GM21526 (cell line): Measurements from ENCODE around the gene LRRC61.
"Not testable (repeated sequence)": the region's sequence is repeated elsewhere in the genome, so short reads cannot be mapped to it uniquely, and the experiment has no call there.

ENCODE experiments used
- ATAC-seq: cut with Tn5 transposase; IDR thresholded peaks from one replicate; pipeline ENCODE4 v1.9.1; 2021; ENCODE audit warnings: moderate library complexity; ENCODE audit not compliant: unreplicated experiment, low FRiP score

LRRC61 gene, protein sequence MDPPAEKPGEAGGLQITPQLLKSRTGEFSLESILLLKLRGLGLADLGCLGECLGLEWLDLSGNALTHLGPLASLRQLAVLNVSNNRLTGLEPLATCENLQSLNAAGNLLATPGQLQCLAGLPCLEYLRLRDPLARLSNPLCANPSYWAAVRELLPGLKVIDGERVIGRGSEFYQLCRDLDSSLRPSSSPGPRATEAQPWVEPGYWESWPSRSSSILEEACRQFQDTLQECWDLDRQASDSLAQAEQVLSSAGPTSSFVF

DNA sequence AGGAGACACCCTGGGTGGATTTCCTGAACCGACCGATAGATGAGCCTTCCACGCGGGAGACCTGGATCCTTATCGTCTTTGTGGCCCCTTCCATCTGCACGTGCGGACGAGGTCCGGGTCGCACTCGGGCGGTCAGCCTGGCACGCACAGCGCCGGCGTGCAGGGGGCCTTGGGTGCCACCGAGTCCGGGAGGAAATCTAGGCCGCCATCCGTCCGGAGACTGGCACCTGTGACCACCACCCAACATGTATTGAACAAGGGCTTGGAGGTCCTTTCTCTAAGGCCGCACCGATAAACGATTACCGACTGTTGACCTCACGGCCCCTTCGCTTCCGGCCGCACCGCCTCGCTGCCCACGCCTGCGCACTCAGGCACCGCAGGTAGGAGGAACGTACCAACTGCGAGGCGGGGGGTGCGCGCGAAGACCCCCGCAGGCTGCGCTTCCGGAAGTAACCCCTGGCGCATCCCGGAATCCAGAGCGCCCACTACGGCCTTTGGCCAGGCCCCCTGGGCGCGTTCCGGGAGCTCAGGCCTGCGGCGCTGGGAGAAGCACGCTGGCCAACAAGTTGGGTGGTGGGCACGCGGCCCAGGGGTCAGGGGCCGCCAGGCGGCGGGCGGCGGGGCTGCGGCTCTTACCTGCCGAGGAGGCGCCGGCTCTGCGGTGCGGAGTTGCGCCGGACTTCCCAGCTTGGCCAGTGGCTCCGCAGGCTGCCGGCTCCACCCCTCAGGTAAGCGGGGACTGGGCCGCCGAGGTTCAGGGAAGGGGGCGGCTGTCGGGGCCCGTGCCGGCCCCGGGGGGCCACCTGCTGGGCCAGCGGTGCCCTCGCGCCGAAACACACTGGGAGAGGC lies at the start of gene LRRC61, which contains the start of gene ACTR3C:
Gene LRRC61, plus strand, starts transcription at position 523 of the 849 bp plus-strand sequence. CDS start 13,507 bp downstream, outside the sequence.
Gene ACTR3C, minus strand, starts transcription at position 713 of the 849 bp plus-strand sequence. CDS start 28,249 bp downstream, outside the sequence.
- peak; percentile 60 for ATAC-seq

DNA sequence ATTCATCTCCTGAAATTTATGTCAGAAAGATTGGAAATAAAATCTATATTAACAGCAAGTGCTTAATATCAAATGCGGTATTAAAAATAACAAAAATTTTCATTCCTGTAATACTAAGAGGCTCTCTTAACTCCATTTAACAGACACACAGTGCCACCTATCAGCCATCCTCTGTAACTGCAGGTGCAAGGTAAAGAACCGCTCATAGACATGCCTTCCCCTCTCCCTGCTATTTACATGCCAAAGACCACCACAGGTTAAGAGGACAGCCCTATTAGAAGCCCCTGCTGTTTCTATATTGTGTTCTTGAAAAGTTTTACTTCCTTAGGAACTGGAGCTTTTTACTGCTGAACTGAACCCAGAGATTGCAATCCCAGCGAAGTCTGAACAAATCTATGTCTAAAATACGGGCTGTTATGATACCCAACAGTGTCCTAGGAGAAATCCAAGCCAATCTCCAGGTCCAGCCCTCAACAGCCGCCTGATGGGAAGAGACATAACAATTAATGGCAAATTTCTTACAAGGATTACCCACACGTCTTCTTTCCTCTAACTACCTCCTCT lies 46.9 kb upstream of the LRRC61 start:
- ATAC-seq, result peak; percentile 69

DNA sequence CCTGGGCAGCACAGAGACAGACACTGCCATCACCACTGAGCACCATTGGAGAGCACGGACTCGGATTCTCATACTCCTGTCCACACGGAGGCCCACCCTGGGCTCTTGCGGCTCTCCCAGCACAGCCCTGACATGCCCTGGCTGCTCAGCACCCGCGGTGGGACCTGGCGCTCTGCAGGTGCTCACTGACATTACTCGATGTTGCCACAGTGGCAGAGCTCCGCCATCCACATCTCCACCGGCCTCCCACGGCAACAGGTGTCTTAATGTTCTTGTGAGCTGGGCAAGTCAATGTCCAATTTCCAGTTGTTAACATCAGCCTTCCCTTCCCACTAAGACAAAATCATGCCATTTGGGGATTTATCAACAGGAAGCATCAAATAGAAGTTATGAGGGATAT lies 44.8 kb upstream of the LRRC61 start:
- not testable (repeated sequence) for ATAC-seq

DNA sequence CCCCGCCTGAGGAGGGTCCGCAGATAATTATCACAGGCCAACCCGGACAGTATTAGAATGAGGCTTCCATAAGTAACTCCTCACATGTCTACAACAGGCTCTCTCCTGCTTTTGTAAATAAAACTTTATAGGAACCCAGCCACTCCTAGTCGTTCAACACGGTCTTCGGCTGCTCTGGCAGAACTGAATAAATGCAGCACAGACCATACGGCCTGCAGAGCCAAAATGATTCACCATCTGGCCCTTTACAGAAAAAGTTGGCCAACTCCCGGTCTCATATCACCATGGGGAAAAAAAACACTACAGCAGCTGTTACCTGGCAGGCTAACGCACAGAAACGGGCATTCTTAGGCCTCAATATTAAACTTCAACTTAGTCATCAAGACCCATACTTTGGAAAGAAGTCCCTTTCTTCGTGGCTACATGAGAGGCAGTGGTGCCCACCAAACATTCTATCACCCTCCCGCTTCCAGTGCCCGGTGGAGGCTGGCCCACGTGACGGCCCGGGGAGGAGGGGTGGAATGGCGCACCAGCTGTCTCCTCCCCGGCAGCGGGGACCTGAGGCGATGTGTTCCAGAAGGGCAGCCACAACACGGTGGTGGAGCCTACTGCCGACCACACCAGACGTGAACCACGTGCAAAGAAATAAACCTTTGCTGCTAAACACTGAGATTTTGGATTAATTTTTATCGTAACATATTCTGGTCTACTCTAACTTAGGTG lies 41.3 kb upstream of the LRRC61 start:
- ATAC-seq, result not testable (repeated sequence)

DNA sequence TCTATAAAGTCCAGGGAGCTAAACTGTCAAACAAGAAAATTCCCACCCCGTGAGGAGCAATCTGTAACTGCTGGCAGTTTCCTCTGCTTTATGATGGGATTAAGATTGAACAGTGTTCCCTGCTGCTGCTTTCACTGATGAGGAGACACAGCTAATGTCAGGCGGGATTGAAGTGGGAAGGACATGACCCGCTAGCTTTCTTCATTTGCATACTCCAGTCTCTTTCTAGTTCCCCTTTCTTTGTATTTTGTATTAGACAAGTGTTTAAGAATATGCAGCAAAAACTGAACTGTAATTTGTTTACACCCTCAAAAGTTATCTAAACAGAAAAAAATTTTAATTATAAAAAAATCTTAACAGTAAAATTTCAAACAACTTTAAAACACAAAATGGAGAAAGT lies 40.0 kb upstream of the LRRC61 start:
- not testable (repeated sequence) for ATAC-seq

DNA sequence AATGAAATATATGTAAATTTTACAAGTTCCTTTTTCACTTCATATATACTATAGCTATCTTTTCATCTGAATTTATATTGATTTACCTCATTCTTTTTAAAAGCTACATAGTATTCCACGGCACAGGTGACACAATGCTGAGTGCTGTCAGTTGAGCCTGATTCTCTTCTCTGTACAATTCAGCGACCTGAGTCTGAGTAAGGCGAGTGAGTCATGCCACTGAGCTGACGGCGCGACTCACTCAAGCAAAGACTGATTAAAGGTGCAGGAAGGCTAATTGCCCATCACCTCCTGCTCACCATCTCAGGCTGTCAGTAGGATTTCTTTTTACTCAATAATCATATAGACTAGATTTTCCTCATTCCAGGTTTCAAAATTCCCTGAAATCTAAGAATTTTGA lies 39.5 kb upstream of the LRRC61 start:
- ATAC-seq, result not testable (repeated sequence)

DNA sequence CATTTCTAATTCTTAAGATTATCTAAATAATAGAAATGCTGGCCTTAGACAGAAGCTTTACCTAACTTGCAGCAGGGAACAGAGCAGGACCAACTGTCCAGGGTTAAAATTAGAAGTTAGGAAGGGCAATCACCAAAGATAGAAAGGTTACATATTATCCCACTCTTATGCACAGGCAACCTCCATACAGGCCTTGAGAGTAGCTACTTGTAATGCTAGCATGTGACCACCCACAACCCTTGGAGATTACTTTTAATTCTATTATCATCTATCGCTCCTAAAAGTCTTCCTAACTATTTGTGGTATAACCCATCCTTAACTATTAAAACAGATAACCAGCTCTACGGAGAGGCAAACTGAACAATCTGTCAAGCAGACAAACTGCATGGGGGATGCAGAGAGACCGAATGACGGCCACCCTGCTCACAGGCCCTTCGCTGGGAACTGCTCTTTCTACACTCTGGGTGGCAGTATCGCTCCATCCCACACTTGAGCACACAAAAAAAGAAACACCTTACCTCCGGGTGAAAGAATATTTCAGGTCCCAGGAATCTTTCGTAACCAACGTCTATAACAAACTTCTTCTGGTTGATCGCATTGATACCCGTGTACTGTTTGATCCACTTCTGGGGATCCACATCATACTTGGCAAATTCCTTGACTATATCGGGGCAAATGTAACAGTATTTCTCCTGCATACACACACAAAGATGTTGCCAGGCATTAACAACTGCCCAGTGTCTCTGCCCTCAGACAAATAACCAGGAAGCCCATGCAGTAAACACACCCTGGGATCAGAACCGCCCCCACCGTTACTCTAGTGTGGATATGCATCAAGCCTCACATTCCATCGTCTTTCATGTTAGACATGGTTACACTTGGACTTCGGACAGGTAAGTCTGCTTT lies 37.1 kb upstream of the LRRC61 start:
- not testable (repeated sequence) for ATAC-seq

DNA sequence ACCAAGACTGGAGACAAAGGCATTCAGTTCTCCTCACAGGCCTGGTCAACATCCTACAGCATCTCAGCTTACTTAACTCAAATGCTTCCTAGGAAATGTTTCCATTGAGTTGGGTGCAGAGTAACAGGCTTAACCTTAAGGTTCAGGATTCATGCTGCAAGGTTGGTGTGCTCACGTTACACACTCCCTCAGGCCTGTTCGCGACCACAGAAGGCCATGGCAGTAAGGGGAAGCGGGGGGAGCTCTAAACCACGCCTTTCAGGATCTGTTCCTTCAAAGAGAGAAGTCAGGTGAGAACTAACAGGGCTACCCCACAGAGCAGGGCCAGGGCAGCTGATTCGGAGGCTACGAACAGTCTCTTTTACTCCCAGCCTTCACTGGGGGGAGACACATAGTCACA lies 35.3 kb upstream of the LRRC61 start:
- not testable (repeated sequence) for ATAC-seq

DNA sequence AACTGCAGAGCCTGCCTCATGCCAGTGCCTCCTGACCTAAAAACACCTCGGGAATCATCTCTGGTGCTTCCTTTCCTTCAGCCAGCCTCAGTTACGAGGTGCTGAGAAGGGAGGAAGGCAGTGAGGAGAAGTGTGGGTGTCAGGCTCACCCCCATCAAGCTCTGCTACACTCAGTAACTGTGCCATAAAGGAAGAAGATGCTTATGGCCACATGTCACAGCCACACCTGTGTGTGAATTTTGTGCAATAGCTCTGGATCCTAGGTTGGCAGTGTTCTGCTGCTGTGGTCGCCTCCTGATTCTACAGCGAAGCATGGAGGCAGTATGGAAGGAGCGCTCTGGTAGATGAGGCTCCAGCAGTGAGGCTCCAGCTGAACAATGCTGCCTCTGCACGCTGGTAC lies 34.3 kb upstream of the LRRC61 start:
- ATAC-seq, result not testable (repeated sequence)

DNA sequence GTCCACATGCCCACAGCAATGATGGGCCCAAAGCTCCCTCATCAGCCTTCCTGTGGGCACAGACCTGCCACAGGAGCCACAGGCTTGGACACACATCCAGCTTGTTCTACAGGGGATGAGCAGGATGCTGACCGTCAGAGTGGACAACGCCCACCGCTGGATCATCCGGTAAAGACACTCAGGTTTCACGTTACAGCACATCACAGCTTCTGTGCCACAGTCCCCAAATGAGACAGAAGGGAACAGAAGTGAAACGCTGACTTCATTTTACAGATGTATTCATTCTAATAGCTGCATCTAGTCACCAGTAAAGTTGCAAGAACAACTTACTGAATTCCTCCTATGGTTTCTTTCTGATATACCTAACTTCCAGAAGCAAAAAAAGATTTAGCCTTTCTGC lies 32.8 kb upstream of the LRRC61 start:
- ATAC-seq, result not testable (repeated sequence)

DNA sequence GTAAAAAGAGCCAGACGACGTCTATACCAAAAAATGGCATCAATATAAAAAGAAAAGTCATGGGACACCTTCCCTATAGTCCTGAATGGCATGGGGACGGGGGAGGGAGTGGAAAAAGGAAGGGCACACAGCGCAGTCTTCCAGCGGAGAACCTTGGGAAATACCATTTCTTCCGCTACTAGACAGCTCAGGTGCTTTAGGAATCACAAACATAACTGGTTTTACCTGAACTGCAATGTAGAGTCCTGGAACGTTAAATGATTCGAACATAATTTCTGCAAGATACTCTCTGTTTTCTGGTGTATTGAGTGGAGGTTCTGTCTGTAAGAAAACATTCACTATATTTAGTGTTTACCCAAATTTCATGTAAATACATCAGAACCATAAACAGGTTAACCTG lies 28.1 kb upstream of the LRRC61 start:
- not testable (repeated sequence) for ATAC-seq

DNA sequence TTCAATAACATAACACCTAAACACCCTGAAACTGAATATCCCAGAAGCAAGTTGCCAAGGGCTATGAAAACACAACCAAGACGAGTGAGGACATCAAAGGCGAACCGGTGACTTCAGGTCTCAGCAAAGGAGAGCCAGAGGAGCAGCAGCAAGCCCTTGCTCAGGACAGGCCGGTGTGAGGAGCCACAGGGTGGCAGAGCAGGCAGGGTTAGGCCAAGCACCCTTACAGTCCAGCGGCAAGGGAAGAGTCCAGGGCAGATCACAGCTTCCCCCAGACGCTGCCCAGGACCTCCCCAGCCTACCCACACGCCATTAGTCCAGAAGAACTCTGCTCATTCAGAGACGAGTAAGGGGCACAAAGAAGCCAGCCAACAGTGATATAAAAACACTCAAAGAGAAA lies 27.5 kb upstream of the LRRC61 start:
- not testable (repeated sequence) for ATAC-seq

DNA sequence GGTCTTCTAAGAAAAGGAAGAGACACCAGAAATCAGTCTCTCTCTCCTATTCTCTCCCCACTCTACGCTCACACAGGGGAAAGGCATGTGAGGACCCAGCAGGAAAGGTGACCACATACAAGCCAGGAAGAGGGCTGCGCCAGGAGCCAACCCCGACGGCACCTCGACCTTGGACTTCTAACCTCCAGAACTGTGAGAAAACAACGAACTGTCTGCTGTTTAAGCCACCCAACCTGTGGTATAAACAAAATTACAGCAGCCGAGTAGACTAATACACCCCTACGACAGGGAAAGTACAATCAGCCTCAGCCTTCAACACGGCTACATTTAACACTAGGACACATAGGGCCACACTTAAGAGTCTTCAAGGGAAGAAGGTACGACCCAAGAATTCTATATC lies 26.4 kb upstream of the LRRC61 start:
- not testable (repeated sequence) for ATAC-seq

DNA sequence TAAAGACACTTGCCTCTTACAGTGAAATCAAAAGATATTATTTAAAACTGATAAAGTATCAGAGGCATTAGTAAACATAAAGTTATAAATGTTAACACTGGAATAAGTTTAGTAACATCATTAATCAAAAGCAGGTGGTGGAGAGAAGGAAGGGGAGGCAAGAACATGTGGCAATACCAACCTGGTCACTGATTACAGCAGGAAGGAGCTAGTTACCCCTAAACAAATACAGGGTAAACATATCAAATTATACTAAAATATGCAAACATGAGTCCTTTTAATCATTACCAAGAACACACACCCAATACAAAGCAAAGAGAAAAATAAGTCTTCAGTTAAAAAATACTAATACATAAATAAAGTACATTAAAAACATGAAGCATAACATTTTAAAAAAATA lies 25.2 kb upstream of the LRRC61 start:
- not testable (repeated sequence) for ATAC-seq

DNA sequence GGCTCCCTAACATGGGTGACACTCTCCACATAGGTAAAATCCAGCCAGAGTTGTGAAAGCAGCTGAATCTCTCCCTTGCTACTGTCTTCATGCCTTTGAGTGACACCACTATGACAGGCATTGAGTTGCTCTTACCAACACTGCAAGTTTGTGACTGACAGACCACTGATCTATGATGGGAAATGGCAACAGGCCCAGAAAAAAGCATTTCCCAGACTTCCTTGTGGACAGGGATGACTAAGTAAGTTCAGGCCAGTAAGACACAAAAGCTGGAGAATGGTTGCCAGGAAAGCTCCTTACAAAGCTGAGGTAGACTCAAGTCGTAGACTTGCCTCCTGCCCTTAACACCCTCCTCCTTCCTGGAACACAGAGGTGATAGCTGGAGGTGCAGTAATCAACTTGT lies 20.2 kb upstream of the LRRC61 start:
- not testable (repeated sequence) for ATAC-seq

DNA sequence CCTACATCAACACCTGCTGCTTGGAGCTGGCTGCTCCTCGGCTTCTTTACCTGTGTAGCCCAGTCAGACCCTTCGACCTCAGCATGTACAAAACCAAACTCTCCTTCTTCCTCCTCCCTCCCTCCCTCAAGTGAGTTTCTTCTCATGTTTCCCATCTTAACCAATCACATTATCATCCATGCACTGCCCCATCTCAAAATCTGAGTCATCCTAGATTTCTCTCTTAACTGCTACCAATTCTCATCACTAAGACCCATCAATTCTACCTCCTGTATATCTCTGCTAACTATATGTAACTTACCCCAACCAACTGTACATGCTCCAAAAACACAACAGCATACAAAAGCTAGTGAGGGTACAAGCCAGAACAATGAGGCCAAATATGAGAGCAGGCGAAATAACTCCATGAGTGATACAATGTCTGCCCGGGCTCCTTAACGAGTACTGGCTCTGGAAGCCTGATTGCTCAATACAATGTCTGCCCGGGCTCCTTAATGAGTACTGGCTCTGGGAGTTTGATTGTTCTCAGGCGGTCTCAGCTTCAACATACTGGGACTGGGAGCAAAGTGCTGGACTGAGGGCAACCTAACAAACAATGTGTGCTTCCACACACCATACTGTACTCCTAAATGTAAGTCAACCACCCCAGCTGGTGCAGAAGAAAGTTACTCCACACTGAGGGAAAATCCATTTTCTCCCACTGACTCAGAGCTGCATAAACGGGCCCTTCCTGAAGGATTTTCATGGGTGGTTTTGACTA lies 18.5 kb upstream of the LRRC61 start:
- ATAC-seq, result not testable (repeated sequence)

DNA sequence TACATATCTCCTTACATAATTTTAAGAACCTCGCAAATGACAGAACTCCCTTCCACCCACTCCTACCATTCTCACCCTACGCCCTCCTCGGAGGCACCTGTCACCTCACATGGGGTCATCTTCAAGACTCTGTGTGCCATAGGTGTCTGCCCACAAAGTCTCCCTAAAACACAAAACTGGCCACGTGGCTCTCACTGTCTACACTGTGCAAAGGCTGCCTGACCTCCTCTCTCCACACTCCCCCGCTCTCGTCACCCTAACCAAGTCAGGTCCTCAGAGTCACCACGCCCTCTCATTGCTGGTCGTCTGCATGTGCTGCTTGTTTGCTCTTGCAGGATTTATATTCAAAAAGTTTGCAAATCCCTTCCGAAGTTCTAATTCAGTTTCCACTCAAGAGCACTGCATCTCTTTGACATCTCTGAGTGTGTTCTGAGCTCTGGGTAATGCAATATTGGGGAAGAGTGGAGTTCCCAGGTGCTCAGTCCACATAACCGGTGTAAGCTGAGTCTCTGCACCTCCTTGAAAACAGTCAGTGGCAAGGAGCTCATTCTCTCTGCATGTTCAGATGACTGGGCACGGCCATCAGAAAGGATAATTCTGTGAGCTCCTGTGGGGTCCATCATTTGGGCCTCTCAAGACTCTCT lies 17.8 kb upstream of the LRRC61 start:
- ATAC-seq, result not testable (repeated sequence)

DNA sequence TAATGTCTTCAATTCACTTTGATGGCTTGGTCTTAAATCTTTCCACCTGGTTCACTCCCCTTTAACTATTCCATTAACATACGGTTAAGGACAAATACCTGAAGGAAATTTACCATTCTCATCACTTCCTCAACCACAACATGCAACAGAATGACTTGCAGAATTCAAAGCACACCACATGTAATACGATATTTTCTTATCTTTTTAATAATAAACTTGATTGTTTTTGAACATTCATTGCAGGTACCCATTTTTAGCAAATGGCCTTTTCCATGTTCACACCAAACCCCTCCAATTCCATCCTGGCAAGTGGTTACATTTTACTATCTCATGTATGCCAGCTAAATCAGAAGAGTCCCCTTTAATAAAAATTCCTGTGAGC lies 17.3 kb upstream of the LRRC61 start:
- not testable (repeated sequence) for ATAC-seq
